PFSK-1 (cell line): Measurements from ENCODE around the gene OLFM3.

Experiments used
- POLR2AphosphoS5 ChIP-seq: IDR thresholded peaks from 2 replicates; pipeline ENCODE4 v1.6.1; 2012; ENCODE audit warnings: low read depth, mild to moderate bottlenecking, control low read depth, low read length, moderate library complexity
- SIN3A ChIP-seq: IDR thresholded peaks from 2 replicates; pipeline ENCODE4 v1.6.1; 2012; ENCODE audit warnings: mild to moderate bottlenecking, low read length, moderate library complexity, borderline replicate concordance; ENCODE audit not compliant: insufficient read depth
- TAF1 ChIP-seq: IDR thresholded peaks from 2 replicates; pipeline ENCODE4 v1.6.1; 2012; ENCODE audit warnings: low read length, control low read depth, borderline replicate concordance; ENCODE audit not compliant: insufficient read depth
- TF ChIP-seq, protein P1 (sequence below), 2 experiments: IDR thresholded peaks; 2 replicates each; pipeline versions ENCODE4 v1.6.1 to v1.8.0; 2011 to 2012; ENCODE audit warnings: low read depth in 2 of 2, low read length in 2 of 2, control low read depth in 1 of 2, inconsistent platforms in 1 of 2, mild to moderate bottlenecking in 1 of 2, moderate library complexity in 1 of 2; ENCODE audit not compliant: insufficient read depth in 1 of 2

DNA sequence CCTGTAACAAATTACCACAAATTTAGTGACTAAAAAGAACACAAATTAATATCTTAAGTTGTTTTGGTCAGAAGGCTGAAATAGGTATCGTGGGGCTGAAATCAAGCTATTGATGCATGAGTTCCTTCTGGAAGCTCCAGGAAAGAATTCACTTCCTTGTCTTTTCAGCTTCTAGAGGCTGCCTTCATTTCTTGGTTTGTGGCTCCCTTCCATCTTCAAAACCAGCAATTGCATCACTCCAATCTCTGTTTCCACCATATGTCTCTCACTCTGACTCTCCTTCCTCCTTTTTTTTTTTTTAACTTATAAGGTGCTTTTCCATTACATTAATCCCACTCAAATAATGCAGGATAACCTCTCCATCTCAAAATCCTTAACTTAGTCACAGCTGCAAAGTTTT is 78.4 kb downstream of the OLFM3 start:
- no peak for TF ChIP-seq POLR2AphosphoS5
- TF ChIP-seq, protein P1, sequence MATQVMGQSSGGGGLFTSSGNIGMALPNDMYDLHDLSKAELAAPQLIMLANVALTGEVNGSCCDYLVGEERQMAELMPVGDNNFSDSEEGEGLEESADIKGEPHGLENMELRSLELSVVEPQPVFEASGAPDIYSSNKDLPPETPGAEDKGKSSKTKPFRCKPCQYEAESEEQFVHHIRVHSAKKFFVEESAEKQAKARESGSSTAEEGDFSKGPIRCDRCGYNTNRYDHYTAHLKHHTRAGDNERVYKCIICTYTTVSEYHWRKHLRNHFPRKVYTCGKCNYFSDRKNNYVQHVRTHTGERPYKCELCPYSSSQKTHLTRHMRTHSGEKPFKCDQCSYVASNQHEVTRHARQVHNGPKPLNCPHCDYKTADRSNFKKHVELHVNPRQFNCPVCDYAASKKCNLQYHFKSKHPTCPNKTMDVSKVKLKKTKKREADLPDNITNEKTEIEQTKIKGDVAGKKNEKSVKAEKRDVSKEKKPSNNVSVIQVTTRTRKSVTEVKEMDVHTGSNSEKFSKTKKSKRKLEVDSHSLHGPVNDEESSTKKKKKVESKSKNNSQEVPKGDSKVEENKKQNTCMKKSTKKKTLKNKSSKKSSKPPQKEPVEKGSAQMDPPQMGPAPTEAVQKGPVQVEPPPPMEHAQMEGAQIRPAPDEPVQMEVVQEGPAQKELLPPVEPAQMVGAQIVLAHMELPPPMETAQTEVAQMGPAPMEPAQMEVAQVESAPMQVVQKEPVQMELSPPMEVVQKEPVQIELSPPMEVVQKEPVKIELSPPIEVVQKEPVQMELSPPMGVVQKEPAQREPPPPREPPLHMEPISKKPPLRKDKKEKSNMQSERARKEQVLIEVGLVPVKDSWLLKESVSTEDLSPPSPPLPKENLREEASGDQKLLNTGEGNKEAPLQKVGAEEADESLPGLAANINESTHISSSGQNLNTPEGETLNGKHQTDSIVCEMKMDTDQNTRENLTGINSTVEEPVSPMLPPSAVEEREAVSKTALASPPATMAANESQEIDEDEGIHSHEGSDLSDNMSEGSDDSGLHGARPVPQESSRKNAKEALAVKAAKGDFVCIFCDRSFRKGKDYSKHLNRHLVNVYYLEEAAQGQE (IDR thresholded peaks at IDR 0.05; ENCODE audit: insufficient read depth in 1 of 2, low read depth in 2 of 2, low read length in 2 of 2), result no peak
- no peak for TF ChIP-seq TAF1
- TF ChIP-seq SIN3A, result no peak
